ENCODE results near the gene PPIE.

DNA sequence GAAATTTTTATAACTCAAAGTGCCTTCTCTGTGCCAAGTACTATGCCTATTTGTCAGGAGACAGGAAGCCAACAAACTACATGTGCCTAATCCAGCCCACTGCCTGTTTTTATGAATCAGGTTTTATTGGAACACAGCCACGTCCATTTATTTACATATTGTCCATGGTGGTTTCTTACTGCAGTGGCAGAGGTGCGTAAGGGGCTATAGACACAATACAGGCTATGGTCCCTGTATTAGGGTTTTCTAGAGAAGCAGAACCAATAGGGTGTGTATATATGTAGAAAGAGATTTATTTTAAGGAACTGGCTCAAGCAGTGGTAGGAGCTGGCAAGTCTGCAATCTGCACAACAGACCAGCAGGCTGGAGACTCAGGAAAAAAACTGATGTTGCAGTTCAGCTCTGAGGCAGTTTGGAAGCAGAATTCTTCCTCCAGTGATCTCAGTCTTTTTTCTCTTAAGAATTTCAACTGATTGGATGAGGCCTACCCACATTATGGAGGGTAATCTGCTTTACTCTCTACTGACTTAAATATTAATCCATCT lies 15.4 kb downstream of the PPIE start:
- no peak for TF ChIP-seq CTCF (conservative IDR thresholded peaks at IDR 0.05)
- no peak for TF ChIP-seq ZFX (IDR thresholded peaks at IDR 0.05)

Data from C4-2B (cell line).